Panc1 (cell line): ENCODE data around the gene MOAP1. TPM values are rescaled to one million over a fixed set of nuclear protein-coding genes. Genes with fewer than 3 reads are reported as not detected.
"Not testable (repeated sequence)": the region's sequence is repeated elsewhere in the genome, so short reads cannot be mapped to it uniquely, and the experiment has no call there.

ENCODE experiments used
- ATAC-seq: fragments of 200-7000 bp; cut with Tn5 transposase; 2 replicates; pipeline ENCODE4 v1.9.1; 2020; ENCODE audit warnings: mild to moderate bottlenecking, moderate library complexity
- BruUV-seq: library from RNA; stranded (reverse); fragments of 400-500 nt; replicated peaks from 2 replicates; lab custom pipeline; 2021; lab: Mats Ljungman, UMichigan
- CTCF ChIA-PET: fragments of 300-600 bp; sonication (Branson Sonifier 250); formaldehyde crosslinking; loops from one replicate; lab custom pipeline; 2022; ENCODE audit warnings: antibody characterized with exemption; lab: Charles Lee
- POLR2A ChIA-PET: fragments of 300-600 bp; sonication (Branson Sonifier 250); formaldehyde crosslinking; loops from one replicate; lab custom pipeline; 2022; ENCODE audit warnings: antibody characterized with exemption; lab: Charles Lee
- DNase-seq: peaks from one replicate; pipeline ENCODE4 v3.0.0-alpha.2; 2010; ENCODE audit warnings: low read depth, low spot score
- H3K27ac ChIP-seq: 2 replicates; pipeline ENCODE4 v1.5.1; 2011; ENCODE audit warnings: mild to moderate bottlenecking, low read length, inconsistent platforms
- H3K27me3 ChIP-seq: fragments of 200-500 bp; sonication (Bioruptor generic); 2 replicates; pipeline ENCODE4 v1.6.0; 2014; ENCODE audit warnings: low read length, inconsistent platforms; ENCODE audit not compliant: control insufficient read depth, insufficient read depth
- H3K36me3 ChIP-seq: fragments of 200-500 bp; sonication (Bioruptor generic); 2 replicates; pipeline ENCODE4 v1.5.1; 2014; ENCODE audit warnings: inconsistent platforms, mild to moderate bottlenecking, low read length, moderate library complexity; ENCODE audit not compliant: control insufficient read depth, insufficient read depth
- H3K4me1 ChIP-seq: 2 replicates; pipeline ENCODE4 v1.5.1; 2011; ENCODE audit warnings: inconsistent platforms, mild to moderate bottlenecking, low read length, moderate library complexity; ENCODE audit not compliant: control insufficient read depth, insufficient read depth
- H3K4me3 ChIP-seq, 2 experiments: 2 replicates each; pipeline ENCODE4 v1.5.1; 2011 to 2012; ENCODE audit warnings: low read depth in 2 of 2, low read length in 2 of 2, mild to moderate bottlenecking in 2 of 2, inconsistent platforms in 1 of 2, moderate library complexity in 1 of 2
- H3K9me3 ChIP-seq: fragments of 200-500 bp; sonication (Bioruptor generic); 2 replicates; pipeline ENCODE4 v1.5.1; 2014; ENCODE audit warnings: low read depth, mild to moderate bottlenecking, inconsistent platforms, low read length, moderate library complexity; ENCODE audit not compliant: control insufficient read depth, insufficient read depth
- POLR2AphosphoS5 ChIP-seq: IDR thresholded peaks from 2 replicates; pipeline ENCODE4 v1.6.1; 2012; ENCODE audit warnings: mild to moderate bottlenecking, low read depth, low read length, moderate library complexity
- SIN3A ChIP-seq: IDR thresholded peaks from 2 replicates; pipeline ENCODE4 v1.6.1; 2012; ENCODE audit warnings: low read depth, mild to moderate bottlenecking, low read length, moderate library complexity, borderline replicate concordance; ENCODE audit not compliant: insufficient read depth
- TCF7L2 ChIP-seq: IDR thresholded peaks from 2 replicates; pipeline ENCODE4 v1.6.1; 2011; ENCODE audit warnings: mild to moderate bottlenecking, low read depth, low read length, inconsistent platforms
- in situ Hi-C: cut with HindIII; loops from 2 replicates; pipeline ENCODE4 v1.10.0; 2016; ENCODE audit warnings: low sequenced_read_pairs, low pct_unique_long_range_greater_than_20kb
- intact Hi-C: fragments of 100-400 bp; cut with micrococcal nuclease; formaldehyde crosslinking; loops from one replicate; pipeline ENCODE4 v1.10.0; 2022; ENCODE audit not compliant: unreplicated experiment
- total RNA-seq: library from RNA; stranded (reverse); gene quantifications from one replicate; pipeline ENCODE4 v1.2.1, GENCODE V29; 2021; ENCODE audit not compliant: unreplicated experiment
- TF ChIP-seq, protein P1 (sequence below): fragments of 450-650 bp; IDR thresholded peaks from 2 replicates; pipeline ENCODE4 v1.5.1; 2017; ENCODE audit warnings: mild to moderate bottlenecking
- TF ChIP-seq, protein P2 (sequence below), 2 experiments: IDR thresholded peaks; 2 replicates each; pipeline ENCODE4 v1.6.1; 2011 to 2012; ENCODE audit warnings: low read depth in 2 of 2, control low read depth in 1 of 2, low read length in 1 of 2, mild to moderate bottlenecking in 1 of 2, moderate library complexity in 1 of 2; ENCODE audit not compliant: insufficient read depth in 1 of 2

Gene MOAP1
- total RNA-seq, 1 experiment from 2014 or later = 6.9 TPM

GRCh38 chr14:93160353-93160801 lies 24.3 kb downstream of the MOAP1 start:
- no TSS peak for BruUV-seq
- no peaks in the 10 kb centered on the region for H3K9me3 ChIP-seq
- no peaks in the 10 kb centered on the region for H3K4me1 ChIP-seq
- ChIA-PET POLR2A (interaction anchor here (0.6 kb wide), 2 partner anchors 8 to 1054 kb away, joined by 4 to 7 read pairs; partner anchors contain the start of gene ATXN3), CTCF (interaction anchor here (1.5 kb wide), 1 partner anchor 21 kb away, joined by 8 read pairs; no protein-coding TSS in a partner anchor)
- H3K4me3 ChIP-seq = no peak overlapping the region
- no peaks in the 10 kb centered on the region for H3K36me3 ChIP-seq
- ATAC-seq (peak; percentile 78; the same call in 1 of the 2 replicates), DNase-seq (no peak)
- in situ Hi-C loops (no loop called here), intact Hi-C loops (no loop called here)
- H3K27ac ChIP-seq = no peak overlapping the region
- no peaks in the 10 kb centered on the region for H3K27me3 ChIP-seq
- TF ChIP-seq, protein P1, sequence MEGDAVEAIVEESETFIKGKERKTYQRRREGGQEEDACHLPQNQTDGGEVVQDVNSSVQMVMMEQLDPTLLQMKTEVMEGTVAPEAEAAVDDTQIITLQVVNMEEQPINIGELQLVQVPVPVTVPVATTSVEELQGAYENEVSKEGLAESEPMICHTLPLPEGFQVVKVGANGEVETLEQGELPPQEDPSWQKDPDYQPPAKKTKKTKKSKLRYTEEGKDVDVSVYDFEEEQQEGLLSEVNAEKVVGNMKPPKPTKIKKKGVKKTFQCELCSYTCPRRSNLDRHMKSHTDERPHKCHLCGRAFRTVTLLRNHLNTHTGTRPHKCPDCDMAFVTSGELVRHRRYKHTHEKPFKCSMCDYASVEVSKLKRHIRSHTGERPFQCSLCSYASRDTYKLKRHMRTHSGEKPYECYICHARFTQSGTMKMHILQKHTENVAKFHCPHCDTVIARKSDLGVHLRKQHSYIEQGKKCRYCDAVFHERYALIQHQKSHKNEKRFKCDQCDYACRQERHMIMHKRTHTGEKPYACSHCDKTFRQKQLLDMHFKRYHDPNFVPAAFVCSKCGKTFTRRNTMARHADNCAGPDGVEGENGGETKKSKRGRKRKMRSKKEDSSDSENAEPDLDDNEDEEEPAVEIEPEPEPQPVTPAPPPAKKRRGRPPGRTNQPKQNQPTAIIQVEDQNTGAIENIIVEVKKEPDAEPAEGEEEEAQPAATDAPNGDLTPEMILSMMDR = peak; percentile 74
- no peak for TF ChIP-seq SIN3A
- no peak for TF ChIP-seq POLR2AphosphoS5

DNA sequence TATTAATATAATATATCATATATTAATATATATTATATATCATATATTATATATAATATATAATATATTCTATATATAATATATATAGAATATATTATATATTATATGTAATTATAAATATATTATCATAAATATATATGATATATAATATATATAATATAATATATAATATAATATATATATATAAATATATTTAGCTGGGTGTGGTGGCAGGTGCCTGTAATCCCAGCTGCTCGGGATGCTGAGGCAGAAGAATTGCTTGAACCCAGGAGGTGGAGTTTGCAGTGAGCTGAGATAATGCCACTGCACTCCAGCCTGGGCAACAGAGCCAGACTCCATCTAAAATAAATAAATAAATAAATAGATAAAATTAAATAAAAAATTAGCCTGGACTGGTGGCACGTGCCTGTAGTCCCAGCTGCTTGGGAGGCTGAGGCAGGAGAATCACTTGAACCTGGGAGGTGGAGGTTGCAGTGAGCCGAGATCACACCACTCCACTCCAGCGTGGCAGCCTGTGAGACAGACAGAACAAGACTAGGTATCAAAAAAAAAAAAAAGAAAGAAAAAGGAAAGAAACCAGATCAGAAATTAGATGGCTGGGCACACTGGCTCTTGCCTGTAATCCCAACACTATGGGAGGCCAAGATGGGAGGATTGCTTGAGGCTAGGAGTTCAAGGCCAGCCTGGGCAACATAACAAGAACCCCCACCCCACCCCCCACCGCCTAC lies 24.9 kb downstream of the MOAP1 start:
- in situ Hi-C loops, DNase-seq, H3K4me3 ChIP-seq, H3K4me1 ChIP-seq, BruUV-seq, H3K36me3 ChIP-seq, H3K27me3 ChIP-seq, H3K27ac ChIP-seq, intact Hi-C loops, H3K9me3 ChIP-seq: not testable (repeated sequence)
- 0 out of 2 replicates have a peak, but pooled peaks have one; percentile 12 for ATAC-seq
- ChIA-PET CTCF (interaction anchor here (1.5 kb wide), 1 partner anchor 21 kb away, joined by 8 read pairs; no protein-coding TSS in a partner anchor), POLR2A (interaction anchor here (0.6 kb wide), 1 partner anchor 9 kb away, joined by 7 read pairs; no protein-coding TSS in a partner anchor)

- intact Hi-C loops = not testable (repeated sequence)
Observed at GRCh38 chr14:93158349-93158748, 26.3 kb downstream of the MOAP1 start.

GRCh38 chr14:93156693-93157369 lies 27.9 kb downstream of the MOAP1 start:
- Histone ChIP-seq H3K27ac (no peak overlapping the region), H3K4me1 (no peaks in the 10 kb centered on the region), H3K4me3 (no peak overlapping the region), H3K27me3 (no peaks in the 10 kb centered on the region), H3K36me3 (no peaks in the 10 kb centered on the region), H3K9me3 (no peaks in the 10 kb centered on the region)
- ATAC-seq = peak; percentile 42; the same call in 1 of the 2 replicates
- CTCF ChIA-PET = no interaction called here
- TF ChIP-seq POLR2AphosphoS5 (no peak), TCF7L2 (no peak)
- TF ChIP-seq, protein P2, sequence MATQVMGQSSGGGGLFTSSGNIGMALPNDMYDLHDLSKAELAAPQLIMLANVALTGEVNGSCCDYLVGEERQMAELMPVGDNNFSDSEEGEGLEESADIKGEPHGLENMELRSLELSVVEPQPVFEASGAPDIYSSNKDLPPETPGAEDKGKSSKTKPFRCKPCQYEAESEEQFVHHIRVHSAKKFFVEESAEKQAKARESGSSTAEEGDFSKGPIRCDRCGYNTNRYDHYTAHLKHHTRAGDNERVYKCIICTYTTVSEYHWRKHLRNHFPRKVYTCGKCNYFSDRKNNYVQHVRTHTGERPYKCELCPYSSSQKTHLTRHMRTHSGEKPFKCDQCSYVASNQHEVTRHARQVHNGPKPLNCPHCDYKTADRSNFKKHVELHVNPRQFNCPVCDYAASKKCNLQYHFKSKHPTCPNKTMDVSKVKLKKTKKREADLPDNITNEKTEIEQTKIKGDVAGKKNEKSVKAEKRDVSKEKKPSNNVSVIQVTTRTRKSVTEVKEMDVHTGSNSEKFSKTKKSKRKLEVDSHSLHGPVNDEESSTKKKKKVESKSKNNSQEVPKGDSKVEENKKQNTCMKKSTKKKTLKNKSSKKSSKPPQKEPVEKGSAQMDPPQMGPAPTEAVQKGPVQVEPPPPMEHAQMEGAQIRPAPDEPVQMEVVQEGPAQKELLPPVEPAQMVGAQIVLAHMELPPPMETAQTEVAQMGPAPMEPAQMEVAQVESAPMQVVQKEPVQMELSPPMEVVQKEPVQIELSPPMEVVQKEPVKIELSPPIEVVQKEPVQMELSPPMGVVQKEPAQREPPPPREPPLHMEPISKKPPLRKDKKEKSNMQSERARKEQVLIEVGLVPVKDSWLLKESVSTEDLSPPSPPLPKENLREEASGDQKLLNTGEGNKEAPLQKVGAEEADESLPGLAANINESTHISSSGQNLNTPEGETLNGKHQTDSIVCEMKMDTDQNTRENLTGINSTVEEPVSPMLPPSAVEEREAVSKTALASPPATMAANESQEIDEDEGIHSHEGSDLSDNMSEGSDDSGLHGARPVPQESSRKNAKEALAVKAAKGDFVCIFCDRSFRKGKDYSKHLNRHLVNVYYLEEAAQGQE (IDR thresholded peaks at IDR 0.05; ENCODE audit: insufficient read depth in 1 of 2, low read depth in 2 of 2, low read length in 1 of 2) = no peak
- BruUV-seq = no TSS peak
- POLR2A ChIA-PET = no interaction called here
- no peak for DNase-seq
- in situ Hi-C loops = no loop called here
- intact Hi-C loops = no loop called here

More at GRCh38 chr14:93158349-93158748, 26.3 kb downstream of the MOAP1 start:
- BruUV-seq, DNase-seq, CTCF ChIA-PET, H3K27ac ChIP-seq, in situ Hi-C loops, ATAC-seq, H3K4me1 ChIP-seq, H3K36me3 ChIP-seq, H3K4me3 ChIP-seq, H3K27me3 ChIP-seq, POLR2A ChIA-PET, H3K9me3 ChIP-seq: not testable (repeated sequence)
